ENCODE data around the gene LAX1. TPM values are rescaled to one million over a fixed set of nuclear protein-coding genes. Genes with fewer than 3 reads are reported as not detected.
"Not testable (repeated sequence)": the region's sequence is repeated elsewhere in the genome, so short reads cannot be mapped to it uniquely, and the experiment has no call there.

The LAX1 gene
- total RNA-seq, 1 experiment from 2014 or later, result 0.36 TPM

DNA sequence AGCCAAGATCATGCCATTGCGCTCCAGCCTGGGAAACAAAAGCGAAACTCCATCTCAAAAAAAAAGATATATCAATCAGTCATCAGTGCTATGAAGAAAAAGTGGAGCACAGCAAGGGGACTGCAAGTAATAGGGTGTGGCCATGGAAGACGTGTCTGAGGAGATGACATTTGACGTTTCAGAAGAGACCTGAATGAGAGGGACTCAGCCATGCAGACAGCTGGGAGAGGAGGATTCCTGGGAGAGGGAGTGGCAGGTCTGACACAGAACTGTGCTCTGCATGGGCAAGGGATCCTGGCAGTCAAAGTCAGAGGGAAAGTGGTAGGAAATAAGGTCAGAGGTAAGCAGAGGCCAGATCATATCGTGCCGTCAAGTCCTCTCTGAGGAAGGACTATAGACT lies 3.3 kb downstream of the LAX1 start:
- no peak for DNase-seq (ENCODE audit: low read depth)

DNA sequence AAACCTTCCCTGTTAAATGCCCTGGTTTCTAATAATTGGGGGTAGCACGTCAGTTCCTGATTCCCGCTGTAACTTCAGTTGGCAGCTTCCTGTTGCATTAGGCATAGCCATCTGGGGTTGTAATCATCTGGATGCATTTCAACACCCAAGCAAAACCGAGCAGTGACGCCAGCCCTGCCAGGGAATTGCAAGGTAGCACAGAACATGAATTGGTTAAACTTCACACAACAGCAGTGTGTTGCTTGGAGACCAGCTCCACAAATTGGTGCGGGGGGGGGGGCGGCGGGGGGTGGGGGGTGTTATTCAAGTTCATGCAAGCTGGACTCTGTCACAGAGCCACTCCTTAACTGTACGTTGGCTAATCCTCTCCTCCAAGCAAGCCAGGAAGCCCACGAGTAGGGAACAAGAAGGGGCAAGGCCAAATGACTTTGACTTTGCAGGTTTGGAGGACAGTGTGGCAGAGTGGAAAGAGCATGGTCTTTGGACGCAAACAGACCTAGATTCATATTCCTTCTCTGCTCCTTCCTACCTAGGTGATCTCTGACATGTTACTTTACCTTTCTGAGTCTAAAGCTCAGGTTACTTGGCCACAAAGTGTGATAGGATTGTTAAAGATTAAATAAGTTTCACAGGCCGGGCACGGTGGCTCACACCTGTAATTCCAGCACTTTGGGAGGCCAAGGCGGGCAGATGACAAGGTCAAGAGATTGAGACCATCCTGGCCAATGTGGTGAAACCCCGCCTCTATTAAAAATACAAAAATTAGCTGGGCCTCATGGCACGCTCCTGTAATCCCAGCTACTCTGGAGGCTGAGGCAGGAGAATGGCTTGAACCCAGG lies 4.7 kb downstream of the LAX1 start:
- peak; percentile 60 for DNase-seq (ENCODE audit: low read depth)

GRCh38 chr1:203771901-203772301 lies 6.9 kb downstream of the LAX1 start:
- DNase-seq (ENCODE audit: low read depth), result no peak

DNA sequence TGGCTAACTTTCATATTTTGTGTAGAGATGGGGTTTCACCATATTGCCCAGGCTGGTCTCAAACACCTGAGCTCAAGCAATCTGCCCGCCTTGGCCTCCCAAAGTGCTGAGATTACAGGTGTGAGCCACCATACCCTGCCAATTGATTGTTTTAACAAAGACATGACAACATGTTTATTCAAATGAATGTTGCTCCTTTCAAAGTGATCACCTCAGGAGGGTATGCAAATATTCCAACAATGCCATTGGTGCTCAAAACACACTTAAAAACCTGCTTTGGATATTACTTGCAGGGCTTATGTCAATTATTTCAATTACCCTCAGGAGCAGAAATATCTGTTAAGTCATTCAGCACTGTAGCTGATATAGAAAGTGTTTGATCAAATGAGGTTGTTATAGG lies 7.9 kb downstream of the LAX1 start:
- no peak for DNase-seq (ENCODE audit: low read depth)

DNA sequence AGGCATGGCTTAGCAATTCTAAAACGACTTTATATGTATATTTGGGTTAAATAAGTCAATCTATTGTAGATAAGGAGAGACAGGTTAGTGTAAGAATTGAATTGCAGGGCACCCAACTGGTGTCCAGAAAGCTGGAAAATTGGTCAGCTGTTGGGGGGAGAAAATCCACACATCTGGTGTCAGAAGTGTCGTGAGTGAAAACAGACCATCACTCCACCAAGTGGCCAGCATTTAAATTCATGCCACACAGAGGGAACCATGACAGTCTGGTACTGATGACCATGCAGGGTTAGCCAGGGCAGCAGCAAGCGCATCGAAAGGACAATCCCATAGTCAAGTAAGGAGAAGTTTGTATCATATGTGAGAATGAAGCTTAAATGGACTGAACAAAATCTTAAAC lies 11.7 kb downstream of the LAX1 start:
- DNase-seq (ENCODE audit: low read depth), result no peak

DNA sequence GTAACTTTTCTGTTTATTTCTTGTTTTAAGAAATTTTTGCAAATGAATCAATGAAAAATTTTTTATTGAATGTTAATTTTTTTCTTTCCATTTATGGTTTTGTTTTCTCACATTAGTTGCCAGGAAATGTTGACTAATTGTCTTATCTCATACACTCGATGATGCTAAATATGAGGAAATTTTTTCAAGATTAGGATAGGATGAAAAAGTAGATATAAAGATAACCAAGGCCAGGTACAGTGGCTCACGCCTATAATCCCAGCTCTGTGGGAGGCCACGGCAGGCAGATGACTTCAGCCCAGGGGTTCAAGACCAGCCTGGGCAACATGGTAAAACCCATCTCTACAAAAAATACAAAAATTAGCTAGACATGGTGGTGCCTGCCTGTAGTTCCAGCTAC lies 12.6 kb downstream of the LAX1 start:
- DNase-seq (ENCODE audit: low read depth), result no peak

- DNase-seq (ENCODE audit: low read depth), result no peak
Observed at GRCh38 chr1:203778146-203778545, 13.2 kb downstream of the LAX1 start.

DNA sequence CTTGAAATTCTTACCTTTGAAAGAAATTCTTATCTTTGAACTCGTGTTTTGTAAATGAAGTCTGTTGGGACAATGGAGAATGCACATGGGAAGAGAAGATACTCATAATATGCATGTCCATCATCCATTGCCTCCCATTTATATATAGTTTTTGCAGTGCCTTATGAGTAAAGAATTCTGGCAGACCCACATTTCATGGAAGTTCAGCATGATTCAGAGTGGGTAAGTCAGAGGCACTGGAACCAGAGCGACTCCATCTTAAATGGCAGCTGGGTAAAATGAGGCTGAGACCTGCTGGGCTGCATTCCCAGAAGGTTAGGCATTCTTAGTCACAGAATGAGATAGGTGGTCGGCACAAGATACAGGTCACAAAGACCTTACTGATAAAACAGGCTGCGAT lies 13.8 kb downstream of the LAX1 start:
- no peak for DNase-seq (ENCODE audit: low read depth)

DNA sequence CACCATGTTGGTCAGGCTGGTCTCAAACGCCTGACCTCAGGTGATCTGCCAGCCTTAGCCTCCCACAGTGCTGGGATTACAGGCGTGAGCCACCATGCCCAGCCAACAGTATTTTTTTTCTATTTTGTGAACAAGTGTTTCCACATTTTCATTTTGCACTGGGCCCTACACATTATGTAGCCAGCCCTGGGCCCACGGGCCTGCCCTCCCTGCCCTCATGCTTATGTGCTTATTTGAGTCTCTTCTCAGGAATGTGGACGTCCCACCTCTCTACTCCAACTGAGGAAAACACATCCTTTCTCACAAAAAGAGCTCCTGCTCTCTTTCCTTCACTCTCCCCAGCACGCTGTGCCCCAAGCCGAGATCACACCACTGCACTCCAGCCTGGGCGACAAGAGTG lies 17.0 kb downstream of the LAX1 start:
- no peak for DNase-seq (ENCODE audit: low read depth)

DNA sequence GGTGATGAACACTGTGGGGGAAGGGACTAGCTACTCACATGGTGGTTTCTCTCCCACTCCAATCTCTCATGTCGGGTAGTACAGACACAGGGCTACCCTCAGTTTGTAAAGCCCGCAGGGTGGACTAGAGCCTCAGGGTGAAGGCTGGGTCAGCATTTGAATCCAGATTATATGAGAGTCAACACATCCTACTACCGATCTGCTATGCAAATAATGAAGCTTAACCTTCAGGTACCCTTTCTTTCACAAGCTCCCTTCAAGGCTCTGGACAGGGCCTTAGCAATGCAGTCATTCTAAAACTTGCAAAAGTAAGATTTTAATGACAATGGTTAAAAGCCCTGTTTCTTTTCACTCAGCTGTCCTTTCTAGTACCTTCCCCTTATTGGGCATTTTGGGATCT lies 25.0 kb downstream of the LAX1 start:
- DNase-seq (ENCODE audit: low read depth), result no peak

DNA sequence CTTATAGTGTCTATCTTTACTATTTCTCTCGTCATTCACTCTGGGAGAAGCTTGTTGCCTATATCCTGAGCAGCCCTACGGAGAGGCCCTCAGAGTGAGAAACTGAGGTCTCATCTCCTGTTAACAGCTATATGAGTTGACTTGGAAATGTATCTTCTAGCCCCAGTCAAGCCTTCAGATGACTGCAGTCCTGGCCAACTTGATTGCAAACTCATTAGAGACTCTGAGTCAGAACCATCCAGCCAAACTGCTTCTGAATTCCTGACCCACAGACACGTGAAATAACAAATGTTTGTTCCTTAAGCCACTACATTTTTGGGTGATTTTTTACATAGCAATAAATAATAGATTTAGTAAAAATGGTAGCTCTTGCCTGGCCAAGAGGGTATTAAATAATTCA lies 26.5 kb downstream of the LAX1 start:
- DNase-seq (ENCODE audit: low read depth), result peak; percentile 15

DNA sequence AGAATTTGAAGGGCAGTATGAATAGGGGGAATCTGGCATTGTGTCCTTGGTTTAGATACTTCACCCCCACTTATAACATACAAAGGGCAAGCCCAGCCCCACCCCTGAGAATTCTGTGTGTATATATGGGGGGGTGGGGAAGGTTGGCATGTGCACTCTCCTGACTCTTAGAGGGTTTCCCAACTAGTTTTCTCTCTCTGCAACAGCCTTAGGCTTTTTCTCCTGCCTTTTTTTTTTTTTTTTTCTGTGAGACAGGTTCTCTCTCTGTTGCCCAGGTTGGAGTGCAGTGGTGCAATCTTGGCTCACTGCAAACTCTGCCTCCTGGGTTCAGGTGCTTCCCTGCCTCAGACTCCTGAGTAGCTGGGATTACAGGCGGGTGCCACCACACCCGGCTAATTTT lies 27.5 kb downstream of the LAX1 start:
- no peak for DNase-seq (ENCODE audit: low read depth)

DNA sequence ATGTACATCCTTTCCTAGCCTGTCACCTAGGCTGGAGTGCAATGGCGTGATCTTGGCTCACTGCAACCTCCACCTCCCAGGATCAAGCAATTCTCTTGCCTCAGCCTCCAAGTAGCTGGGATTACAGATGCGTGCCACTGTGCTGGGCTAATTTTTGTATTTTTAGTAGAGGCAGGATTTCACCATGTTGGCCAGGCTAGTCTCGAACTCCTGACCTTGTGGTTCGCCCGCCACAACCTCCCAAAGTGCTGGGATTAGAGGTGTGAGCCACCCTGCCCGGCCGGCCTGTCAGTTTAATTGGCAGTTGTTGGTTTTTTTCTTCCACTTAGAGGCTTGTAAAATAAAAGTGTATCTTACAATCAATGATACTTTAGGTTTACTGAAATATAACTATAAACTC lies 28.6 kb downstream of the LAX1 start:
- DNase-seq (ENCODE audit: low read depth), result not testable (repeated sequence)

GRCh38 chr1:203794764-203795440 lies 29.9 kb downstream of the LAX1 start:
- no peak for DNase-seq (ENCODE audit: low read depth)

GRCh38 chr1:203795441-203796235 lies 30.7 kb downstream of the LAX1 start, which contains the start of the genes ZBED6 and ZC3H11A:
Gene ZBED6 (plus strand): TSS chr1:203795623. CDS start chr1:203797523, 1,900 bp downstream.
Gene ZC3H11A (plus strand): TSS chr1:203795623. CDS start chr1:203817071, 21,448 bp downstream.
- DNase-seq (ENCODE audit: low read depth), result peak; percentile 97

DNA sequence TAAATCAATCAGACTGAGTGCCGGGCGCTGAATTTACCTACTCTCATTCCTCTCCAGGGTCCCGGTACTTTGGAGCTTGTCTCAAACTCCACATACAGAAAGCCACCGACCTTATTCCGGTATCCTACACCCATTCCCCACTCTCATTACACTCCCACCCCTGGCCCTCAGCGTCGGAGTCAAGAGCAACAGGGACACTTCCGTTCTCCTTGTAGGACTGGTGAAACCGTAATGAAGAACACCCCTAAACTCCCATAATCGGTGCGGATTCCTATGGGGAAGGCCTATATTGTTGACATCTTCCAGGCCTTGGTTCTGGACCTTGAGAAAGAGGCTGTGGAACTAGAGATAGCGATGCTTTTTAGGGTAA lies 31.2 kb downstream of the LAX1 start:
- DNase-seq (ENCODE audit: low read depth), result peak; percentile 39

- no peak for DNase-seq (ENCODE audit: low read depth)
Observed at GRCh38 chr1:203797216-203797615, 32.2 kb downstream of the LAX1 start.

- peak; percentile 75 for DNase-seq (ENCODE audit: low read depth)
Observed at GRCh38 chr1:203797948-203798655, 33.1 kb downstream of the LAX1 start.

GRCh38 chr1:203799157-203799556 lies 34.2 kb downstream of the LAX1 start:
- peak; percentile 15 for DNase-seq (ENCODE audit: low read depth)

GRCh38 chr1:203799971-203800370 lies 35.0 kb downstream of the LAX1 start:
- DNase-seq (ENCODE audit: low read depth), result no peak

DNA sequence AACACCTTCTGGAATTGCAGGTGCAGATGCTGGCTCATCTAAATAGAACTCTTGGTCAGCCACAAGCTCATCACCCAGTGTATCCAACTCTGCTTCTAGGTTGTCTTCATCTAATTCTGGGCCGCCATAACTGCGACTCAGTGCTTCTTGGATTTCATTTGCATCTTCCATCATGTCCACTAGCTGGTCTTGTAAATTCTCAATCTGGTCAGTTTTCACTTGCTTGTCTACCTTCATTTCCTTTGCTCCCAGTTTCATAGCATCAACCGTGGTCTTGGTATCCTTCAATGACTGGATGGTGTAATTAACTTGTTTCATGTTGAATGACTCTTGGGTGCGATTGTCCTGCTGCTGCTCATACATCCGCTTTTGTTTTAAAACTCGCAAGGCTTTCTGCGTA lies 40.7 kb downstream of the LAX1 start:
- DNase-seq (ENCODE audit: low read depth), result no peak

GRCh38 chr1:203807196-203807595 lies 42.2 kb downstream of the LAX1 start:
- no peak for DNase-seq (ENCODE audit: low read depth)
